SK-N-SH (cell line): ENCODE results near the gene ARHGEF10L. TPM values are rescaled to one million over a fixed set of nuclear protein-coding genes. Genes with fewer than 3 reads are reported as not detected.

Experiments
- CTCF ChIA-PET: fragments of 300-600, 350-600 bp; formaldehyde crosslinking; extraction: SDS; loops from one replicate; lab custom pipeline; 2021; lab: Yijun Ruan, JAX
- POLR2A ChIA-PET: fragments of 350-600 bp; sonication (Branson Sonifier 250); formaldehyde crosslinking; extraction: SDS; loops from one replicate; lab custom pipeline; 2020; ENCODE audit warnings: antibody characterized with exemption, inconsistent platforms; lab: Yijun Ruan, JAX
- DNase-seq: peaks from one replicate; pipeline ENCODE4 v3.0.0; 2012
- H2AFZ ChIP-seq: fragments of 200-600 bp; sonication (generic); 2 replicates; pipeline ENCODE4 v1.8.1; 2016; ENCODE audit warnings: antibody characterized with exemption, mild to moderate bottlenecking, low read depth
- H3F3A ChIP-seq: fragments of 200-600 bp; sonication (generic); replicated peaks from 2 replicates; pipeline ENCODE3; 2016; ENCODE audit warnings: antibody characterized with exemption, mild to moderate bottlenecking; ENCODE audit not compliant: insufficient read depth
- H3K27ac ChIP-seq, 2 experiments: fragments of 200-500 bp in 1 of 2; fragments of 200-600 bp in 1 of 2; sonication (Bioruptor generic) in 1 of 2; sonication (generic), shearing (Covaris generic) in 1 of 2; 2 replicates each; pipeline versions ENCODE4 v1.5.1 to v1.6.1; 2014 to 2016; ENCODE audit warnings: low read depth in 2 of 2, inconsistent platforms in 1 of 2, low read length in 1 of 2, mild to moderate bottlenecking in 1 of 2, mixed read lengths in 1 of 2
- H3K27me3 ChIP-seq: fragments of 200-600 bp; sonication (generic), shearing (Covaris generic); 2 replicates; pipeline ENCODE4 v1.6.1; 2016; ENCODE audit warnings: mixed run types; ENCODE audit not compliant: insufficient read depth
- H3K36me3 ChIP-seq, 2 experiments: fragments of 200-500 bp in 1 of 2; fragments of 200-600 bp in 1 of 2; sonication (Bioruptor generic) in 1 of 2; sonication (generic) in 1 of 2; replicated peaks in 1 of 2; 2 replicates each; pipeline versions ENCODE3 to v1.5.1; 2014 to 2016; ENCODE audit warnings: low read length in 1 of 2, mild to moderate bottlenecking in 1 of 2; ENCODE audit not compliant: insufficient read depth in 2 of 2, control insufficient read depth in 1 of 2
- H3K4me1 ChIP-seq, 2 experiments: fragments of 200-500 bp in 1 of 2; fragments of 200-600 bp in 1 of 2; sonication (Bioruptor generic) in 1 of 2; sonication (generic), shearing (Covaris generic) in 1 of 2; 2 replicates each; pipeline versions ENCODE4 v1.5.1 to v1.6.1; 2014 to 2016; ENCODE audit warnings: low read depth in 1 of 2, low read length in 1 of 2, mixed run types in 1 of 2; ENCODE audit not compliant: insufficient read depth in 2 of 2, control insufficient read depth in 1 of 2
- H3K4me2 ChIP-seq: fragments of 200-600 bp; sonication (generic), shearing (Covaris generic); 2 replicates; pipeline ENCODE4 v1.6.1; 2017; ENCODE audit warnings: mixed run types
- H3K4me3 ChIP-seq, 2 experiments: fragments of 200-500 bp in 1 of 2; fragments of 200-600 bp in 1 of 2; sonication (Bioruptor generic) in 1 of 2; sonication (generic), shearing (Covaris generic) in 1 of 2; 2 replicates each; pipeline versions ENCODE4 v1.5.1 to v1.8.1; 2014 to 2016; ENCODE audit warnings: low read depth in 2 of 2, inconsistent platforms in 1 of 2, low read length in 1 of 2, mild to moderate bottlenecking in 1 of 2, mixed read lengths in 1 of 2, moderate library complexity in 1 of 2
- H3K79me2 ChIP-seq: fragments of 200-600 bp; sonication (generic); 2 replicates; pipeline ENCODE4 v1.8.1; 2017; ENCODE audit warnings: mild to moderate bottlenecking; ENCODE audit not compliant: insufficient read depth
- H3K9ac ChIP-seq: fragments of 200-600 bp; sonication (generic); 2 replicates; pipeline ENCODE4 v1.6.1; 2017; ENCODE audit warnings: mixed run types
- H3K9me2 ChIP-seq: fragments of 200-600 bp; sonication (generic); 2 replicates; pipeline ENCODE4 v1.6.1; 2017; ENCODE audit warnings: mixed run types
- H3K9me3 ChIP-seq: fragments of 200-600 bp; sonication (generic); 2 replicates; pipeline ENCODE4 v1.6.1; 2017; ENCODE audit warnings: mixed run types, mild to moderate bottlenecking, moderate library complexity
- H4K20me1 ChIP-seq: fragments of 200-600 bp; sonication (generic); 2 replicates; pipeline ENCODE4 v1.6.1; 2017; ENCODE audit warnings: mild to moderate bottlenecking, mixed run types; ENCODE audit not compliant: insufficient read depth
- CHD2 ChIP-seq: fragments of 150-350 bp; IDR thresholded peaks from 2 replicates; pipeline ENCODE4 v1.6.1; 2018; ENCODE audit warnings: low read length; ENCODE audit not compliant: partially characterized antibody
- EP300 ChIP-seq, 2 experiments: IDR thresholded peaks; 2 replicates each; pipeline versions ENCODE4 v1.4.0 to v1.6.1; 2012; ENCODE audit warnings: borderline replicate concordance in 1 of 2, low read depth in 1 of 2, low read length in 1 of 2
- EZH2phosphoT487 ChIP-seq: fragments of 200-600 bp; sonication (generic); IDR thresholded peaks from 2 replicates; pipeline ENCODE4 v1.6.1; 2017; ENCODE audit warnings: low read depth, mixed run types, mild to moderate bottlenecking, antibody characterized with exemption, moderate library complexity, borderline replicate concordance
- FOSL2 ChIP-seq: IDR thresholded peaks from 2 replicates; pipeline ENCODE4 v1.4.0; 2012; ENCODE audit warnings: low read depth, mild to moderate bottlenecking, moderate library complexity, borderline replicate concordance
- MXI1 ChIP-seq: IDR thresholded peaks from 2 replicates; pipeline ENCODE4 v1.6.1; 2012; ENCODE audit warnings: mild to moderate bottlenecking, low read depth, low read length, improper control_type of control experiment
- NFIC ChIP-seq: IDR thresholded peaks from 2 replicates; pipeline ENCODE4 v1.4.0; 2012; ENCODE audit warnings: borderline replicate concordance
- NRF1 ChIP-seq: IDR thresholded peaks from 2 replicates; pipeline ENCODE4 v1.6.1; 2012; ENCODE audit warnings: low read depth, mild to moderate bottlenecking, low read length
- PBX3 ChIP-seq: IDR thresholded peaks from 2 replicates; pipeline ENCODE4; 2012
- SIN3A ChIP-seq: IDR thresholded peaks from 2 replicates; pipeline ENCODE4 v1.6.1; 2012; ENCODE audit warnings: low read depth, mild to moderate bottlenecking, low read length, moderate library complexity, borderline replicate concordance
- TEAD4 ChIP-seq: IDR thresholded peaks from 2 replicates; pipeline ENCODE4 v1.4.0; 2012; ENCODE audit warnings: mild to moderate bottlenecking, borderline replicate concordance; ENCODE audit not compliant: insufficient read depth
- ZBTB33 ChIP-seq: IDR thresholded peaks from 2 replicates; pipeline ENCODE4 v1.4.0; 2012; ENCODE audit warnings: low read depth, borderline replicate concordance
- WGBS: methylation state at CpG from one replicate; pipeline ENCODE4 v1.1.6; 2017; ENCODE audit warnings: low lambda C conversion rate; 5-methylcytosine and 5-hydroxymethylcytosine counted together
- polyA plus RNA-seq, 3 experiments: library from polyadenylated mRNA; depleted of rRNA; stranded (reverse); fragments of >200 nt; gene quantifications; 2 replicates each; pipeline ENCODE4 v1.2.3, GENCODE V29; 2012
- TF ChIP-seq, protein P1 (sequence below): IDR thresholded peaks from 2 replicates; pipeline ENCODE4 v1.4.0; 2012; ENCODE audit warnings: low read depth, borderline replicate concordance
- TF ChIP-seq, protein P2 (sequence below): fragments of 150-350 bp; IDR thresholded peaks from 2 replicates; pipeline ENCODE4 v1.6.1; 2016; ENCODE audit warnings: mild to moderate bottlenecking, low read depth, low read length

ARHGEF10L gene
- polyA plus RNA-seq, 1 of the 3 experiments (the other 2 are of a cell fraction): 12.5 TPM

DNA sequence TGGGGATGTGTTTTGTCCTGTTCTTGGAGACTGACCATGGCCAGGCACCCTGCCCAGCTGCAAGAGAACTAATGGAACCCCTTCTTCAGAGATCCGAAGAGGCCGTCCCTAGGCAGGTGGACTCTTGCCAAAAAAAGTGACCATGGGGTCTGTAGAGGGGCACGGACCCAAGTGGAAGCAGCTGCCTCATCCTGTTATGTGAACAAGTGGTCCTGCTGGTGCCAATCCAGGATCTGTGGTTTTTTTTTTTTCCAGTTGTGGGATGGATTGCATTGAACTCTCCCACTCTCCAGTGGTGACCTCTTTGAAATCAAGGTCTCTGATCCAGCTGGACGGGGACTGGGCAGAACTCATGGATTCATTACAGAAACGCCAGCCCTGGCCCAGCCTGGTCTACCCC, 71.2 kb downstream of the ARHGEF10L start:
- Histone ChIP-seq H3F3A (no peaks in the 10 kb centered on the region), H3K9ac (no peak overlapping the region), H4K20me1 (no peaks in the 10 kb centered on the region), H3K36me3 (peaks cover 6 to 14% of the 10 kb centered on the region in 2 experiments), H3K9me3 (no peaks in the 10 kb centered on the region), H3K4me3 (no peak overlapping the region), H3K27me3 (no peaks in the 10 kb centered on the region), H3K79me2 (no peaks in the 10 kb centered on the region), H3K9me2 (no peaks in the 10 kb centered on the region), H3K4me1 (peaks cover 0 to 6% of the 10 kb centered on the region in 2 experiments; a peak in 1 of 4 replicates), H3K4me2 (no peak overlapping the region), H2AFZ (no peak overlapping the region), H3K27ac (no peak overlapping the region)
- ChIA-PET POLR2A (no interaction called here), CTCF (interaction anchor here (1.0 to 38.1 kb wide), 8 partner anchors 11 to 971 kb away, joined by 3 to 707 read pairs (median 4); no protein-coding TSS in a partner anchor)
- no peak for DNase-seq
- WGBS: 88% methylated on average over 2 of the region's 5 CpGs
- no peak for TF ChIP-seq NFIC
- no peak for TF ChIP-seq TEAD4
- no peak for TF ChIP-seq NRF1
- TF ChIP-seq CHD2: no peak
- no peak for TF ChIP-seq FOSL2
- no peak for TF ChIP-seq EZH2phosphoT487
- TF ChIP-seq ZBTB33: no peak
- TF ChIP-seq, protein P1, sequence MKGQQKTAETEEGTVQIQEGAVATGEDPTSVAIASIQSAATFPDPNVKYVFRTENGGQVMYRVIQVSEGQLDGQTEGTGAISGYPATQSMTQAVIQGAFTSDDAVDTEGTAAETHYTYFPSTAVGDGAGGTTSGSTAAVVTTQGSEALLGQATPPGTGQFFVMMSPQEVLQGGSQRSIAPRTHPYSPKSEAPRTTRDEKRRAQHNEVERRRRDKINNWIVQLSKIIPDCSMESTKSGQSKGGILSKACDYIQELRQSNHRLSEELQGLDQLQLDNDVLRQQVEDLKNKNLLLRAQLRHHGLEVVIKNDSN: no peak
- TF ChIP-seq SIN3A: no peak
- no peak for TF ChIP-seq EP300 (IDR thresholded peaks at IDR 0.05; ENCODE audit: borderline replicate concordance in 1 of 2, low read depth in 1 of 2, low read length in 1 of 2)
- TF ChIP-seq MXI1: no peak
- TF ChIP-seq PBX3: no peak

- Histone ChIP-seq H4K20me1 (no peaks in the 10 kb centered on the region), H3K9ac (no peak overlapping the region), H3K36me3 (peaks cover 6 to 16% of the 10 kb centered on the region in 2 experiments), H3K4me3 (no peak overlapping the region), H3K27ac (no peak overlapping the region), H3K9me2 (no peaks in the 10 kb centered on the region), H3K4me2 (no peak overlapping the region), H3K4me1 (no peaks in the 10 kb centered on the region), H2AFZ (no peak overlapping the region), H3F3A (no peaks in the 10 kb centered on the region), H3K79me2 (no peaks in the 10 kb centered on the region), H3K9me3 (no peaks in the 10 kb centered on the region), H3K27me3 (no peaks in the 10 kb centered on the region)
- TF ChIP-seq, protein P2, sequence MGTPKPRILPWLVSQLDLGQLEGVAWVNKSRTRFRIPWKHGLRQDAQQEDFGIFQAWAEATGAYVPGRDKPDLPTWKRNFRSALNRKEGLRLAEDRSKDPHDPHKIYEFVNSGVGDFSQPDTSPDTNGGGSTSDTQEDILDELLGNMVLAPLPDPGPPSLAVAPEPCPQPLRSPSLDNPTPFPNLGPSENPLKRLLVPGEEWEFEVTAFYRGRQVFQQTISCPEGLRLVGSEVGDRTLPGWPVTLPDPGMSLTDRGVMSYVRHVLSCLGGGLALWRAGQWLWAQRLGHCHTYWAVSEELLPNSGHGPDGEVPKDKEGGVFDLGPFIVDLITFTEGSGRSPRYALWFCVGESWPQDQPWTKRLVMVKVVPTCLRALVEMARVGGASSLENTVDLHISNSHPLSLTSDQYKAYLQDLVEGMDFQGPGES: no peak
- TF ChIP-seq EP300 (IDR thresholded peaks at IDR 0.05; ENCODE audit: borderline replicate concordance in 1 of 2, low read depth in 1 of 2, low read length in 1 of 2): no peak
- ChIA-PET CTCF (interaction anchor here (1.3 to 38.1 kb wide), 5 partner anchors 38 to 311 kb away, joined by 3 to 707 read pairs (median 6); no protein-coding TSS in a partner anchor), POLR2A (no interaction called here)
- WGBS: 89% methylated on average over 1 of the region's 1 CpG
- DNase-seq: no peak
Observed at GRCh38 chr1:17611991-17612390, 72.5 kb downstream of the ARHGEF10L start.
